GM23248 (cell line): Measurements from ENCODE around the gene BFAR. TPM values are rescaled to one million over a fixed set of nuclear protein-coding genes. Genes with fewer than 3 reads are reported as not detected.
"Not testable (repeated sequence)": the region's sequence is repeated elsewhere in the genome, so short reads cannot be mapped to it uniquely, and the experiment has no call there.

ENCODE experiments used
- DNase-seq: peaks from one replicate; pipeline ENCODE4 v3.0.0-alpha.2; 2015
- H2AFZ ChIP-seq: fragments of 200-600 bp; sonication (generic); 2 replicates; pipeline ENCODE4 v1.6.1; 2016; ENCODE audit warnings: antibody characterized with exemption
- H3F3A ChIP-seq: fragments of 200-600 bp; sonication (generic); 2 replicates; pipeline ENCODE4 v1.6.1; 2016; ENCODE audit warnings: mild to moderate bottlenecking, antibody characterized with exemption, mixed run types; ENCODE audit not compliant: insufficient read depth
- H3K27ac ChIP-seq: fragments of 200-600 bp; sonication (generic); 2 replicates; pipeline ENCODE4 v1.5.1; 2016; ENCODE audit warnings: mild to moderate bottlenecking
- H3K27me3 ChIP-seq: fragments of 200-600 bp; sonication (generic); replicated peaks from 2 replicates; pipeline ENCODE4 v1.6.1; 2016; ENCODE audit warnings: mild to moderate bottlenecking; ENCODE audit not compliant: insufficient read depth
- H3K36me3 ChIP-seq: fragments of 200-600 bp; sonication (generic); 2 replicates; pipeline ENCODE4 v1.6.1; 2016; ENCODE audit warnings: low read depth, mild to moderate bottlenecking
- H3K4me1 ChIP-seq: fragments of 200-600 bp; sonication (generic); 2 replicates; pipeline ENCODE4 v1.6.1; 2016; ENCODE audit warnings: mild to moderate bottlenecking; ENCODE audit not compliant: insufficient read depth
- H3K4me2 ChIP-seq: fragments of 200-600 bp; sonication (generic); one replicate; pipeline ENCODE4 v1.6.1; 2016; ENCODE audit warnings: mild to moderate bottlenecking; ENCODE audit not compliant: unreplicated experiment
- H3K4me3 ChIP-seq: fragments of 200-600 bp; sonication (generic); 2 replicates; pipeline ENCODE4 v1.5.1; 2016; ENCODE audit warnings: mild to moderate bottlenecking
- H3K79me2 ChIP-seq: fragments of 200-600 bp; sonication (generic); 2 replicates; pipeline ENCODE4 v1.6.1; 2016; ENCODE audit warnings: mild to moderate bottlenecking; ENCODE audit not compliant: insufficient read depth
- H3K9ac ChIP-seq: fragments of 200-600 bp; sonication (generic); 2 replicates; pipeline ENCODE4 v1.6.1; 2016; ENCODE audit warnings: mild to moderate bottlenecking
- H3K9me2 ChIP-seq: fragments of 200-600 bp; sonication (generic); 2 replicates; pipeline ENCODE4 v1.6.1; 2016; ENCODE audit warnings: mixed run types, mild to moderate bottlenecking, moderate library complexity; ENCODE audit not compliant: insufficient read depth
- H3K9me3 ChIP-seq: fragments of 200-600 bp; sonication (generic); one replicate; pipeline ENCODE4 v1.6.1; 2017; ENCODE audit warnings: low read depth
- H4K20me1 ChIP-seq: fragments of 200-600 bp; sonication (generic); 2 replicates; pipeline ENCODE4 v1.6.0; 2016; ENCODE audit not compliant: insufficient read depth
- WGBS, 2 experiments: methylation state at CpG; one replicate each; pipeline ENCODE4 v1.1.6; 2015 to 2017; ENCODE audit warnings: low lambda C conversion rate in 2 of 2, low coverage in 1 of 2; ENCODE audit errors: missing lambda C conversion rate in 2 of 2; 5-methylcytosine and 5-hydroxymethylcytosine counted together
- in situ Hi-C: fragments of 300-500 bp; cut with MboI; formaldehyde crosslinking; loops from 2 replicates; pipeline ENCODE4 v1.15.0; 2020
- polyA plus RNA-seq: library from polyadenylated mRNA; unstranded; fragments of >200 nt; fragmentation: Nextera tagmentation; extraction: Ambion mirVana; gene quantifications from 2 replicates; pipeline ENCODE4 v1.2.1, GENCODE V29; 2016
- small RNA-seq: library from RNA; depleted of rRNA; stranded (forward); fragments of <200 nt; gene quantifications from one replicate; pipeline ENCODE3, GENCODE V24; 2014; ENCODE audit warnings: low read depth, low replicate concordance
- total RNA-seq: library from RNA; depleted of rRNA; stranded (reverse); fragments of >200 nt; shearing (Covaris generic); gene quantifications from 2 replicates; pipeline ENCODE4 v1.2.3, GENCODE V29; 2014; rRNA removed

Gene BFAR
- total and polyA plus RNA-seq, 2 experiments from 2014 or later = 43.3 to 122 TPM

GRCh38 chr16:14701859-14702258 lies 69.1 kb downstream of the BFAR start:
- H3K27me3 ChIP-seq, H3K27ac ChIP-seq, DNase-seq, H4K20me1 ChIP-seq, H3K9me2 ChIP-seq, in situ Hi-C loops, H3K79me2 ChIP-seq, H3K36me3 ChIP-seq, H3K4me2 ChIP-seq, H3K4me3 ChIP-seq, H3K9ac ChIP-seq, H3F3A ChIP-seq, H3K9me3 ChIP-seq, H3K4me1 ChIP-seq, H2AFZ ChIP-seq: not testable (repeated sequence)
- WGBS, 2 experiments = 31 to 56% methylated on average over 3 of the region's 7 CpGs

GRCh38 chr16:14702672-14703071 lies 69.9 kb downstream of the BFAR start:
- DNase-seq, in situ Hi-C loops, H3K9me2 ChIP-seq, H3K4me3 ChIP-seq, H2AFZ ChIP-seq, H3F3A ChIP-seq, H3K27ac ChIP-seq, H4K20me1 ChIP-seq, H3K4me1 ChIP-seq, H3K27me3 ChIP-seq, H3K9ac ChIP-seq, H3K9me3 ChIP-seq, H3K4me2 ChIP-seq, H3K36me3 ChIP-seq, H3K79me2 ChIP-seq: not testable (repeated sequence)
- no CpG with 5 or more reads among the region's 11 CpGs for WGBS, 2 experiments

- H3K4me3 ChIP-seq, H3K4me1 ChIP-seq, H4K20me1 ChIP-seq, H3F3A ChIP-seq, H3K9ac ChIP-seq, in situ Hi-C loops, H2AFZ ChIP-seq, H3K36me3 ChIP-seq, H3K79me2 ChIP-seq, H3K27ac ChIP-seq, H3K27me3 ChIP-seq, H3K4me2 ChIP-seq, H3K9me2 ChIP-seq, H3K9me3 ChIP-seq, DNase-seq: not testable (repeated sequence)
- whole genome bisulfite sequencing, 2 experiments = no CpG with 5 or more reads among the region's 73 CpGs
Measured at GRCh38 chr16:14703156-14704011, 70.6 kb downstream of the BFAR start, which contains the start of gene NPIPA3. NPIPA3 (plus strand) TSS chr16:14703411; CDS start chr16:14708944, 5,533 bp downstream.

Small RNA genes lying within 50 kb of the gene (small RNA-seq; reads per million reads assigned to genes)
- not detected for gene RN7SL274P
- not detected for gene RNU7-125P

Other genes starting within 250 kb of the BFAR start
- 35.0 and 53.1 TPM in 2 replicates for gene PARN, start 2.7 kb upstream of the BFAR start, total RNA-seq
- 31.7 and 35.4 TPM in 2 replicates for gene PARN, start 2.7 kb upstream of the BFAR start, polyA plus RNA-seq
- gene PLA2G10, start 61.4 kb downstream of the BFAR start, total RNA-seq = not detected in 2 replicates
- gene PLA2G10, start 61.4 kb downstream of the BFAR start, polyA plus RNA-seq = not detected in 2 replicates
- 0.32 and 0.51 TPM in 2 replicates for gene NPIPA3, start 70.5 kb downstream of the BFAR start, total RNA-seq
- gene NPIPA3, start 70.5 kb downstream of the BFAR start, polyA plus RNA-seq = 4.5 and 5.4 TPM in 2 replicates
- 0.32 and 0.51 TPM in 2 replicates for gene NPIPA2, start 109.6 kb downstream of the BFAR start, total RNA-seq
- gene NPIPA2, start 109.6 kb downstream of the BFAR start, polyA plus RNA-seq = 1.7 and 2.0 TPM in 2 replicates
- gene NOMO1, start 200.8 kb downstream of the BFAR start, total RNA-seq = 105 and 111 TPM in 2 replicates
- 104 and 111 TPM in 2 replicates for gene NOMO1, start 200.8 kb downstream of the BFAR start, polyA plus RNA-seq